Measurements from ENCODE around the gene RRM2. TPM values are rescaled to one million over a fixed set of nuclear protein-coding genes. Genes with fewer than 3 reads are reported as not detected.
A peak's percentile ranks its signal among the peaks of the same experiment; 100 is the strongest.
"Not testable (repeated sequence)": the region's sequence is repeated elsewhere in the genome, so short reads cannot be mapped to it uniquely, and the experiment has no call there.

The RRM2 gene
- total and polyA plus RNA-seq, 3 experiments from 2014 or later, result 1.4 to 427 (median 425) TPM

GRCh38 chr2:10091889-10092244, 30.7 kb upstream of the RRM2 start:
- peaks cover 22% of the 10 kb centered on the region for H3K27me3 ChIP-seq (ENCODE audit: insufficient read depth, low read length, poor library complexity, severe bottlenecking)
- H3K27ac Mint-ChIP-seq; H3K4me1 ChIP-seq (ENCODE audit: insufficient read depth, low read length); H3K4me1 Mint-ChIP-seq; H3K36me3 Mint-ChIP-seq; H3K27ac ChIP-seq (ENCODE audit: low read depth, low read length); POLR2A ChIA-PET; H3K36me3 ChIP-seq (ENCODE audit: insufficient read depth, low read length); DNase-seq; H3K9me3 Mint-ChIP-seq; H3K4me3 ChIP-seq (ENCODE audit: low read length); H3K9me3 ChIP-seq (ENCODE audit: low read length): not testable (repeated sequence)
- CTCF ChIA-PET, result interaction anchor here (0.7 to 3.6 kb wide), 6 partner anchors 11 to 108 kb away, joined by 3 to 22 read pairs (median 3); no protein-coding TSS in a partner anchor
- peaks cover 47 to 78% of the 10 kb centered on the region in 2 donors for H3K27me3 Mint-ChIP-seq
- peak overlapping the region in 5 of 7 donors; percentile 8 to 52 (median 40) for H3K4me3 Mint-ChIP-seq

DNA sequence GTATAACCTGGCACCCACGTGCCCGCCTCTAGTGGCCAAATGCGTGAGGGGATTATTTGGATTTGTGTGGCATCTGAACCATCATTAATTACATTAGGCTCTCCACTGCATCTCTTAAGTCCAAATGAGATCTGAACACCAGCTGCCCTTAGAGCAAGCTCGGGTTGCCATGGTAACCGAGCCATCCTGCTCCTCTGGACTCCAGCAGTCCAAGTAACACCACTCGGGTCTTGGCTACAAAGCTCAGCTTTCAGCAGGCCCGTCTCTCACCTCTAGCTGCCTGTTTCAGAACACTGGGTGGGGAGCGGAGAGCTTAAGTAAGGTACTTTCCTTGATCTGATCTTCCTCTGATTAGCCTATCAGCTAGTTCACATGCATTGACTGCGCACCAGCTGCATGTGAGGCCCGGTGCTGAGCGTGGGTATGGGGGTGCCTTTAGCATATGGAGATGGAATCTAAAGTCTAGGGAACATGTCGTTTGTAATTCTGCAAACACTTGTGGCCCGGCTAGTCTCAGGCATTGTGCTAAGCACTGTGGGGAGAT, 28.2 kb upstream of the RRM2 start:
- Mint-ChIP-seq H3K36me3 (no peaks in the 10 kb centered on the region), H3K4me3 (no peak overlapping the region), H3K27ac (no peak overlapping the region), H3K4me1 (peaks cover 4 to 5% (median 5%) of the 10 kb centered on the region in 3 donors), H3K9me3 (peaks cover 0 to 7% (median 5%) of the 10 kb centered on the region in 5 donors), H3K27me3 (peaks cover 42 to 75% of the 10 kb centered on the region in 2 donors)
- Histone ChIP-seq H3K27me3 (ENCODE audit: insufficient read depth, low read length, poor library complexity, severe bottlenecking) (peaks cover 22% of the 10 kb centered on the region), H3K4me1 (ENCODE audit: insufficient read depth, low read length) (no peaks in the 10 kb centered on the region), H3K9me3 (ENCODE audit: low read length) (no peaks in the 10 kb centered on the region), H3K27ac (ENCODE audit: low read depth, low read length) (no peak overlapping the region), H3K4me3 (ENCODE audit: low read length) (no peak overlapping the region), H3K36me3 (ENCODE audit: insufficient read depth, low read length) (no peaks in the 10 kb centered on the region)
- DNase-seq, result no peak
- ChIA-PET POLR2A (no interaction called here), CTCF (interaction anchor here (0.7 to 1.9 kb wide), 3 partner anchors 9 to 314 kb away, joined by 3 to 9 read pairs (median 3); no protein-coding TSS in a partner anchor)

- H3K27me3 Mint-ChIP-seq, result peaks cover 35 to 67% of the 10 kb centered on the region in 2 donors
- POLR2A ChIA-PET, result no interaction called here
- H3K36me3 ChIP-seq (ENCODE audit: insufficient read depth, low read length), result no peaks in the 10 kb centered on the region
Measured at GRCh38 chr2:10095175-10095574, 27.4 kb upstream of the RRM2 start.

DNA sequence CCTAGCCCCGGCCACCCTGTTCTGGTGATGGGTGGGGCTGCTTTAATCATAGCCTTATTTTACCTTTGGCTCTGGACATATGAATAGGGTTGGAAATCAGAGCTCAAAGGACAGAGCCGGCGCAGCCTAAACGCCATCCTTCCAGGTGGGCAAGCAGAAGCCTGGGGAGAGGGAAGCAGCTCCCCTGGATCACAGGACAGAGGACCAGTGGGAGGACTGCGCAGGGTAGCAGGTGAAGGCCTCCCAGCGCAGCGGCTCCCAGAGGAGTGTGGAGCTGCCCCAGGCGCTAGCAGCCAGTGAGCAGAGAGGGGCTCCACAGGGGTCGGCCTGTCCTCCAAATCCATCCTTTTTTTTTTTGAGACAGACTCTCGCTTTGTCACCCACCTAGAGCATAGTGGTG, 25.9 kb upstream of the RRM2 start:
- peaks cover 25 to 57% of the 10 kb centered on the region in 2 donors for H3K27me3 Mint-ChIP-seq
- no peak for DNase-seq
- no peaks in the 10 kb centered on the region for H3K36me3 Mint-ChIP-seq
- H3K9me3 Mint-ChIP-seq, result peaks cover 0 to 6% (median 4%) of the 10 kb centered on the region in 5 donors
- Histone ChIP-seq H3K27ac (ENCODE audit: low read depth, low read length) (no peak overlapping the region), H3K4me1 (ENCODE audit: insufficient read depth, low read length) (no peaks in the 10 kb centered on the region), H3K27me3 (ENCODE audit: insufficient read depth, low read length, poor library complexity, severe bottlenecking) (peaks cover 15% of the 10 kb centered on the region), H3K9me3 (ENCODE audit: low read length) (no peaks in the 10 kb centered on the region), H3K36me3 (ENCODE audit: insufficient read depth, low read length) (no peaks in the 10 kb centered on the region), H3K4me3 (ENCODE audit: low read length) (no peak overlapping the region)
- H3K4me3 Mint-ChIP-seq, result no peak overlapping the region
- no peak overlapping the region for H3K27ac Mint-ChIP-seq
- peaks cover 0 to 2% (median 0%) of the 10 kb centered on the region in 3 donors for H3K4me1 Mint-ChIP-seq
- CTCF ChIA-PET, result interaction anchor here (0.9 to 3.0 kb wide), 16 partner anchors 10 to 348 kb away, joined by 3 to 38 read pairs (median 5); partner anchors contain the start of gene CYS1
- POLR2A ChIA-PET, result interaction anchor here (0.7 kb wide), 1 partner anchor 15 kb away, joined by 3 read pairs; no protein-coding TSS in a partner anchor

More at GRCh38 chr2:10095175-10095574, 27.4 kb upstream of the RRM2 start:
- no peaks in the 10 kb centered on the region for H3K4me1 ChIP-seq (ENCODE audit: insufficient read depth, low read length)
- no peaks in the 10 kb centered on the region for H3K36me3 Mint-ChIP-seq
- no peak overlapping the region for H3K4me3 ChIP-seq (ENCODE audit: low read length)
- DNase-seq, result no peak
- no peak overlapping the region for H3K27ac Mint-ChIP-seq
- H3K27me3 ChIP-seq (ENCODE audit: insufficient read depth, low read length, poor library complexity, severe bottlenecking), result peaks cover 22% of the 10 kb centered on the region
- H3K4me3 Mint-ChIP-seq, result no peak overlapping the region
- no peaks in the 10 kb centered on the region for H3K9me3 ChIP-seq (ENCODE audit: low read length)
- peaks cover 0 to 7% (median 5%) of the 10 kb centered on the region in 5 donors for H3K9me3 Mint-ChIP-seq
- peaks cover 4 to 5% (median 5%) of the 10 kb centered on the region in 3 donors for H3K4me1 Mint-ChIP-seq
- CTCF ChIA-PET, result interaction anchor here (1.1 to 1.9 kb wide), 3 partner anchors 22 to 313 kb away, joined by 3 to 9 read pairs (median 4); no protein-coding TSS in a partner anchor
- no peak overlapping the region for H3K27ac ChIP-seq (ENCODE audit: low read depth, low read length)

DNA sequence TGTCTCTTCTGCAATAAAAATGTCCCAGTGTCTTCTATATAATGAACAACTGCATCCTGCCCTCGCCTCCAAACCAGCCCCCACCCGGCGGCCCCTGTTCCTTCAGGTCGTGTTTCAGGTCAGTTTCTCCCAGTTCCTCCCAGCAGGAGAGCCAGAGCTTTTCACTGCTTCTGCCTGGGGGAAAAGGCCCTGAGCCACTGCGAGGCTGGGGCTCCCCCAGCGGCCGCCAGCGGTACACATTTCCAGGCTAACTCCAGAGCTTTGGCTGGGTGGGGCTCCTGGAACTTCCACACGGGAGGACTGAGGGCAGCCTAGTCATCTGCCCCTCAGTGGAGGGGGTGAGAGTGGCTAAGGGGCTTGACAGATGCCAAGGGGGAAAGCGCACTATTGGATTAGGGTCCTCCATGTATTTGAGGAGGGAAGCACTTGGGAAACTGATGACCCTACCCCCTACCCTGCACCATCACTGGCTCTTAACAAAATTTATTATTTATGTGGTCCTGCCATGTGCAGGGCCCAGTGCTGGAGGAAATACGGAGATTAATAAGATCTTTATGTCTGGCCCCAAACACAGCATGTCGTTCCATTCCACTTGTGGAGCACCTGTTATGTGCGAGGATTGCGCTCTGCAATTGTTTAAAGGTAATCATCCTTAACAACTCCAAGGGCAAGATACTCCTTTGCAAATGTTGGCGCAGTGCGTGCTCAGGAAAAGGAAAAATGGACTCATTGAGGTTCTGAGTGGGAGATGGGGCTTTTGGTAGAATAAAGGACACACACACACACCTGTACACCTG, 25.0 kb upstream of the RRM2 start:
- ChIA-PET CTCF (interaction anchor here (0.9 to 3.0 kb wide), 17 partner anchors 11 to 347 kb away, joined by 3 to 38 read pairs (median 5); partner anchors contain the start of gene CYS1), POLR2A (interaction anchor here (0.7 kb wide), 1 partner anchor 16 kb away, joined by 3 read pairs; no protein-coding TSS in a partner anchor)
- H3K27ac Mint-ChIP-seq, result peak overlapping the region in 1 of 8 donors; percentile 17
- no peak overlapping the region for H3K27ac ChIP-seq (ENCODE audit: low read depth, low read length)
- H3K27me3 ChIP-seq (ENCODE audit: insufficient read depth, low read length, poor library complexity, severe bottlenecking), result peaks cover 14% of the 10 kb centered on the region
- H3K4me3 Mint-ChIP-seq, result peak overlapping the region in 1 of 7 donors; percentile 49
- no peaks in the 10 kb centered on the region for H3K36me3 ChIP-seq (ENCODE audit: insufficient read depth, low read length)
- H3K36me3 Mint-ChIP-seq, result no peaks in the 10 kb centered on the region
- H3K4me3 ChIP-seq (ENCODE audit: low read length), result no peak overlapping the region
- peak in 1 of 5 donors; percentile 19 for DNase-seq
- H3K27me3 Mint-ChIP-seq, result peaks cover 22 to 47% of the 10 kb centered on the region in 2 donors
- no peaks in the 10 kb centered on the region for H3K4me1 ChIP-seq (ENCODE audit: insufficient read depth, low read length)
- no peaks in the 10 kb centered on the region for H3K4me1 Mint-ChIP-seq
- H3K9me3 ChIP-seq (ENCODE audit: low read length), result no peaks in the 10 kb centered on the region
- H3K9me3 Mint-ChIP-seq, result no peaks in the 10 kb centered on the region

- CTCF ChIA-PET, result interaction anchor here (1.7 to 2.9 kb wide), 2 partner anchors 11 to 29 kb away, joined by 4 to 12 read pairs; no protein-coding TSS in a partner anchor
- POLR2A ChIA-PET, result no interaction called here
Measured at GRCh38 chr2:10101491-10101890, 21.0 kb upstream of the RRM2 start.

GRCh38 chr2:10103179-10103578, 19.4 kb upstream of the RRM2 start:
- ChIA-PET CTCF (interaction anchor here (2.9 kb wide), 1 partner anchor 31 kb away, joined by 12 read pairs; no protein-coding TSS in a partner anchor), POLR2A (no interaction called here)
- no peak for DNase-seq
- Mint-ChIP-seq H3K27ac (no peak overlapping the region), H3K4me3 (no peak overlapping the region), H3K36me3 (peaks cover 0 to 10% (median 0%) of the 10 kb centered on the region in 3 donors), H3K4me1 (no peaks in the 10 kb centered on the region), H3K27me3 (peaks cover 4 to 6% of the 10 kb centered on the region in 2 donors), H3K9me3 (peaks cover 0 to 9% (median 6%) of the 10 kb centered on the region in 5 donors)
- Histone ChIP-seq H3K9me3 (ENCODE audit: low read length) (no peaks in the 10 kb centered on the region), H3K4me1 (ENCODE audit: insufficient read depth, low read length) (no peaks in the 10 kb centered on the region), H3K27me3 (ENCODE audit: insufficient read depth, low read length, poor library complexity, severe bottlenecking) (no peaks in the 10 kb centered on the region), H3K4me3 (ENCODE audit: low read length) (no peak overlapping the region), H3K36me3 (ENCODE audit: insufficient read depth, low read length) (no peaks in the 10 kb centered on the region), H3K27ac (ENCODE audit: low read depth, low read length) (no peak overlapping the region)

More at GRCh38 chr2:10101491-10101890, 21.0 kb upstream of the RRM2 start:
- no peak for DNase-seq
- H3K4me1 Mint-ChIP-seq, result no peaks in the 10 kb centered on the region
- H3K36me3 Mint-ChIP-seq, result peaks cover 0 to 2% (median 0%) of the 10 kb centered on the region in 3 donors
- Histone ChIP-seq H3K36me3 (ENCODE audit: insufficient read depth, low read length) (no peaks in the 10 kb centered on the region), H3K9me3 (ENCODE audit: low read length) (no peaks in the 10 kb centered on the region), H3K27me3 (ENCODE audit: insufficient read depth, low read length, poor library complexity, severe bottlenecking) (no peaks in the 10 kb centered on the region), H3K4me3 (ENCODE audit: low read length) (no peak overlapping the region), H3K4me1 (ENCODE audit: insufficient read depth, low read length) (no peaks in the 10 kb centered on the region), H3K27ac (ENCODE audit: low read depth, low read length) (no peak overlapping the region)
- H3K27ac Mint-ChIP-seq, result no peak overlapping the region
- H3K4me3 Mint-ChIP-seq, result no peak overlapping the region
- peaks cover 10 to 13% of the 10 kb centered on the region in 2 donors for H3K27me3 Mint-ChIP-seq
- peaks cover 0 to 2% (median 0%) of the 10 kb centered on the region in 5 donors for H3K9me3 Mint-ChIP-seq

- CTCF ChIA-PET; DNase-seq; H3K4me3 ChIP-seq (ENCODE audit: low read length); H3K4me1 ChIP-seq (ENCODE audit: insufficient read depth, low read length); H3K27me3 ChIP-seq (ENCODE audit: insufficient read depth, low read length, poor library complexity, severe bottlenecking); H3K36me3 ChIP-seq (ENCODE audit: insufficient read depth, low read length); H3K27ac Mint-ChIP-seq; H3K27ac ChIP-seq (ENCODE audit: low read depth, low read length); H3K4me1 Mint-ChIP-seq; H3K36me3 Mint-ChIP-seq; H3K9me3 Mint-ChIP-seq; H3K9me3 ChIP-seq (ENCODE audit: low read length); POLR2A ChIA-PET; H3K27me3 Mint-ChIP-seq; H3K4me3 Mint-ChIP-seq: not testable (repeated sequence)
Measured at GRCh38 chr2:10104906-10105305, 17.6 kb upstream of the RRM2 start.

Data from CD8-positive, alpha-beta memory T cell (primary cell).